Endodermal cell (in vitro differentiated cells): ENCODE measurements around the gene RAB3C. TPM values are rescaled to one million over a fixed set of nuclear protein-coding genes. Genes with fewer than 3 reads are reported as not detected.

Experiments
- DNase-seq: peaks from one replicate; pipeline ENCODE4 v3.0.0-alpha.2; 2017
- H3K27ac ChIP-seq: 2 replicates; pipeline ENCODE4 v1.5.1; 2013; ENCODE audit warnings: mild to moderate bottlenecking, low read depth, low read length, moderate library complexity
- H3K27me3 ChIP-seq: 2 replicates; pipeline ENCODE4 v1.6.1; 2013; ENCODE audit warnings: mild to moderate bottlenecking, low read length, moderate library complexity; ENCODE audit not compliant: insufficient read depth, control insufficient read depth, poor library complexity, severe bottlenecking
- H3K36me3 ChIP-seq: 2 replicates; pipeline ENCODE4 v1.7.0; 2013; ENCODE audit warnings: mild to moderate bottlenecking, low read length, moderate library complexity; ENCODE audit not compliant: control insufficient read depth, insufficient read depth
- H3K4me1 ChIP-seq: one replicate; pipeline ENCODE4 v1.7.0; 2013; ENCODE audit warnings: low read length; ENCODE audit not compliant: control insufficient read depth, insufficient read depth
- H3K4me3 ChIP-seq: 2 replicates; pipeline ENCODE4 v1.5.1; 2013; ENCODE audit warnings: mild to moderate bottlenecking, low read length, moderate library complexity
- H3K9ac ChIP-seq: 2 replicates; pipeline ENCODE4 v1.6.1; 2013; ENCODE audit warnings: mild to moderate bottlenecking, low read length, moderate library complexity; ENCODE audit not compliant: poor library complexity, severe bottlenecking; ENCODE audit errors: extremely low read depth
- H3K9me3 ChIP-seq: 2 replicates; pipeline ENCODE4 v1.6.1; 2013; ENCODE audit warnings: mild to moderate bottlenecking, low read length, moderate library complexity; ENCODE audit not compliant: control insufficient read depth
- H3K27ac Mint-ChIP-seq: 2 replicates; pipeline ENCODE4 v1.8.0; 2020; ENCODE audit warnings: mixed read lengths
- H3K27me3 Mint-ChIP-seq: 2 replicates; pipeline ENCODE4 v1.8.0; 2021; ENCODE audit warnings: mild to moderate bottlenecking, mixed read lengths; ENCODE audit not compliant: insufficient read depth
- H3K36me3 Mint-ChIP-seq: 2 replicates; pipeline ENCODE4 v1.8.0; 2020; ENCODE audit warnings: low read depth, mixed read lengths
- H3K4me1 Mint-ChIP-seq: 2 replicates; pipeline ENCODE4 v1.8.0; 2020; ENCODE audit warnings: mixed read lengths
- H3K4me3 Mint-ChIP-seq: 2 replicates; pipeline ENCODE4 v1.8.0; 2020; ENCODE audit warnings: mild to moderate bottlenecking, moderate library complexity, mixed read lengths
- H3K9me3 Mint-ChIP-seq: 2 replicates; pipeline ENCODE4 v1.8.0; 2020; ENCODE audit warnings: mild to moderate bottlenecking, mixed read lengths
- WGBS, 2 experiments: methylation state at CpG; one replicate each; pipeline versions ENCODE4 v1.1.5 to v1.1.7; 2013; ENCODE audit warnings: missing lambda C conversion rate in 2 of 2, mixed read lengths in 1 of 2; ENCODE audit not compliant: insufficient coverage in 1 of 2, insufficient read length in 1 of 2; 5-methylcytosine and 5-hydroxymethylcytosine counted together
- total RNA-seq, 2 donors: library from RNA; stranded (reverse); fragmentation: NEBNext Ultra II Directional in 1 of 2; extraction: Animal tissue kit (Norgen Biotek cat#: 25700) in 1 of 2; gene quantifications; 2 replicates in 1 of 2; 3 replicates in 1 of 2; pipeline ENCODE4 v1.2.1, GENCODE V29; 2021
- TF ChIP-seq, protein P1 (sequence below): fragments of 200-600 bp; sonication (generic); conservative IDR thresholded peaks from 2 replicates; pipeline ENCODE4 v1.5.0; 2021; ENCODE audit warnings: antibody characterized with exemption, mild to moderate bottlenecking

Gene RAB3C
- total RNA-seq, 2 donors from 2014 or later = 5.8 to 15.1 TPM

GRCh38 chr5:58629271-58630159 lies 46.6 kb downstream of the RAB3C start:
- Histone ChIP-seq H3K4me1 (peaks cover 9% of the 10 kb centered on the region), H3K4me3 (peak overlapping the region; percentile 9), H3K27me3 (no peaks in the 10 kb centered on the region), H3K36me3 (no peaks in the 10 kb centered on the region), H3K9me3 (no peaks in the 10 kb centered on the region), H3K9ac (no peak overlapping the region), H3K27ac (no peak overlapping the region)
- TF ChIP-seq, protein P1, sequence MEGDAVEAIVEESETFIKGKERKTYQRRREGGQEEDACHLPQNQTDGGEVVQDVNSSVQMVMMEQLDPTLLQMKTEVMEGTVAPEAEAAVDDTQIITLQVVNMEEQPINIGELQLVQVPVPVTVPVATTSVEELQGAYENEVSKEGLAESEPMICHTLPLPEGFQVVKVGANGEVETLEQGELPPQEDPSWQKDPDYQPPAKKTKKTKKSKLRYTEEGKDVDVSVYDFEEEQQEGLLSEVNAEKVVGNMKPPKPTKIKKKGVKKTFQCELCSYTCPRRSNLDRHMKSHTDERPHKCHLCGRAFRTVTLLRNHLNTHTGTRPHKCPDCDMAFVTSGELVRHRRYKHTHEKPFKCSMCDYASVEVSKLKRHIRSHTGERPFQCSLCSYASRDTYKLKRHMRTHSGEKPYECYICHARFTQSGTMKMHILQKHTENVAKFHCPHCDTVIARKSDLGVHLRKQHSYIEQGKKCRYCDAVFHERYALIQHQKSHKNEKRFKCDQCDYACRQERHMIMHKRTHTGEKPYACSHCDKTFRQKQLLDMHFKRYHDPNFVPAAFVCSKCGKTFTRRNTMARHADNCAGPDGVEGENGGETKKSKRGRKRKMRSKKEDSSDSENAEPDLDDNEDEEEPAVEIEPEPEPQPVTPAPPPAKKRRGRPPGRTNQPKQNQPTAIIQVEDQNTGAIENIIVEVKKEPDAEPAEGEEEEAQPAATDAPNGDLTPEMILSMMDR = no peak
- peaks cover 16% of the 10 kb centered on the region for H3K4me1 Mint-ChIP-seq
- H3K27me3 Mint-ChIP-seq = no peaks in the 10 kb centered on the region
- no peaks in the 10 kb centered on the region for H3K36me3 Mint-ChIP-seq
- H3K4me3 Mint-ChIP-seq = no peak overlapping the region
- DNase-seq = no peak
- peak overlapping the region; percentile 9 for H3K27ac Mint-ChIP-seq
- no peaks in the 10 kb centered on the region for H3K9me3 Mint-ChIP-seq
- WGBS, 2 experiments = 69 to 80% methylated on average over 1 to 5 of the region's 6 CpGs

GRCh38 chr5:58631895-58632294 lies 49.0 kb downstream of the RAB3C start:
- no peak overlapping the region for H3K4me3 Mint-ChIP-seq
- H3K4me1 Mint-ChIP-seq = peaks cover 16% of the 10 kb centered on the region
- WGBS, 2 experiments = 95 to 100% methylated on average over 1 of the region's 1 CpG
- no peaks in the 10 kb centered on the region for H3K27me3 Mint-ChIP-seq
- Histone ChIP-seq H3K4me1 (peaks cover 9% of the 10 kb centered on the region), H3K27ac (no peak overlapping the region), H3K4me3 (no peak overlapping the region), H3K9ac (no peak overlapping the region), H3K27me3 (no peaks in the 10 kb centered on the region), H3K36me3 (no peaks in the 10 kb centered on the region), H3K9me3 (no peaks in the 10 kb centered on the region)
- H3K9me3 Mint-ChIP-seq = no peaks in the 10 kb centered on the region
- H3K27ac Mint-ChIP-seq = no peak overlapping the region
- H3K36me3 Mint-ChIP-seq = no peaks in the 10 kb centered on the region
- DNase-seq = no peak
- TF ChIP-seq, protein P1 = no peak

DNA sequence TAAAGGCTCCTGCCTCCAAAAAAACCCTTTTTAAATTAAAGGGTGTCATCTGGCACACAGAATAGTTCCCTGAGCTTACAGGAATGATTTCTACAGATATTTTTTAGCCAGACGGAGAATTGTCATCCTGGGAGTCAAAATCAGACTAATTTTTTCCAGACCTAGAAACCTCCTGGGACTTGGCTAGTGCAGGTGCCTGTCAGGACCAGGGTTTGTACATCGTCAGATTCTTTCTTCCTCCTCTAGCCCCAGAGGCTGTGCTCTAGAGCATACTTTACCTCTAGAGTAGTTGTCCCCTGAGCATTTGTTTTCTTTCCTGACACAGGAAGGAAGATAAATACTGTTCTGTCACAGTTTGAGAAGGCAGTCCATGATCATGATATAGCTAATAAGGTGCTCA lies 52.5 kb downstream of the RAB3C start:
- Mint-ChIP-seq H3K4me1 (peaks cover 5% of the 10 kb centered on the region), H3K4me3 (no peak overlapping the region), H3K27ac (no peak overlapping the region), H3K36me3 (no peaks in the 10 kb centered on the region), H3K9me3 (no peaks in the 10 kb centered on the region), H3K27me3 (no peaks in the 10 kb centered on the region)
- Histone ChIP-seq H3K9me3 (no peaks in the 10 kb centered on the region), H3K9ac (no peak overlapping the region), H3K4me3 (no peak overlapping the region), H3K36me3 (no peaks in the 10 kb centered on the region), H3K4me1 (peaks cover 3% of the 10 kb centered on the region), H3K27me3 (no peaks in the 10 kb centered on the region), H3K27ac (no peak overlapping the region)
- TF ChIP-seq, protein P1 = no peak
- no peak for DNase-seq
- 78 to 86% methylated on average over 1 to 2 of the region's 2 CpGs for WGBS, 2 experiments
